A549 (cell line): ENCODE measurements around the gene PLA1A. TPM values are rescaled to one million over a fixed set of nuclear protein-coding genes. Genes with fewer than 3 reads are reported as not detected.
A peak's percentile ranks its signal among the peaks of the same experiment; 100 is the strongest.

Experiments used
- ATAC-seq, 2 experiments: fragments of 200-7000 bp in 1 of 2; fragments of >200 bp in 1 of 2; cut with Nextera tagmentation in 1 of 2; cut with Tn5 transposase in 1 of 2; 3 replicates each; pipeline versions ENCODE4 v1.8.0 to v1.9.1; 2018 to 2020; ENCODE audit warnings: mild to moderate bottlenecking in 1 of 2, moderate library complexity in 1 of 2
- CTCF ChIA-PET: fragments of 300-600 bp; sonication (Branson Sonifier 250); formaldehyde crosslinking; extraction: SDS; loops from one replicate; lab custom pipeline; 2021; ENCODE audit warnings: antibody characterized with exemption, inconsistent platforms; lab: Yijun Ruan, JAX
- POLR2A ChIA-PET: fragments of 350-600 bp; formaldehyde crosslinking; extraction: SDS; loops from one replicate; lab custom pipeline; 2021; ENCODE audit warnings: antibody characterized with exemption, inconsistent platforms; lab: Yijun Ruan, JAX
- DNase-seq, 2 experiments: peaks; one replicate each; pipeline versions ENCODE4 v3.0.0 to v3.0.0-alpha.2; 2011 to 2016; ENCODE audit warnings: low read depth in 1 of 2, low spot score in 1 of 2
- FAIRE-seq: peaks from 2 replicates; lab custom pipeline; 2011; peaks lifted over from hg19 to GRCh38; lab: Jason Lieb, UNC
- H3K27ac ChIP-seq, 2 experiments: fragments of >200 bp; sonication (Bioruptor Twin); formaldehyde crosslinking; 3 replicates each; pipeline ENCODE4 v1.5.1; 2016 to 2017
- H3K4me1 ChIP-seq: fragments of >200 bp; sonication (Bioruptor Twin); formaldehyde crosslinking; 3 replicates; pipeline ENCODE4 v1.6.1; 2016
- H3K4me2 ChIP-seq: fragments of >200 bp; sonication (Bioruptor Twin); formaldehyde crosslinking; 3 replicates; pipeline ENCODE4 v1.6.1; 2016
- H3K4me3 ChIP-seq: fragments of >200 bp; sonication (Bioruptor Twin); formaldehyde crosslinking; 3 replicates; pipeline ENCODE4 v1.5.1; 2016
- H3K9me3 ChIP-seq: fragments of >200 bp; sonication (Bioruptor Twin); formaldehyde crosslinking; 3 replicates; pipeline ENCODE4 v1.6.1; 2016
- ATOH8 ChIP-seq: fragments of 250-450 bp; sonication (Bioruptor Pico); IDR thresholded peaks from 2 replicates; pipeline ENCODE4 v1.5.0; 2020; ENCODE audit warnings: low read depth, mild to moderate bottlenecking, moderate library complexity
- CHD2 ChIP-seq: fragments of 150-350 bp; IDR thresholded peaks from 2 replicates; pipeline ENCODE4 v1.6.1; 2014; ENCODE audit warnings: low read length; ENCODE audit not compliant: partially characterized antibody
- CTCF ChIP-seq: fragments of >200 bp; sonication (Bioruptor Twin); formaldehyde crosslinking; IDR thresholded peaks from 3 replicates; pipeline ENCODE4 v1.5.1; 2016
- E2F6 ChIP-seq: IDR thresholded peaks from 2 replicates; pipeline ENCODE4 v1.6.1; 2012; ENCODE audit warnings: low read depth, borderline replicate concordance
- EHF ChIP-seq: fragments of 250-450 bp; sonication (Bioruptor Pico); IDR thresholded peaks from 2 replicates; pipeline ENCODE4 v1.5.0; 2020; ENCODE audit warnings: mild to moderate bottlenecking
- EHMT2 ChIP-seq: fragments of 200-600 bp; sonication (generic); IDR thresholded peaks from 2 replicates; pipeline ENCODE4 v1.6.1; 2016; ENCODE audit warnings: antibody characterized with exemption, low read depth, mild to moderate bottlenecking, moderate library complexity
- ELK1 ChIP-seq: fragments of 150-350 bp; IDR thresholded peaks from 2 replicates; pipeline ENCODE4 v1.6.1; 2014; ENCODE audit warnings: low read depth, mild to moderate bottlenecking, low read length
- EP300 ChIP-seq, 2 experiments: fragments of >200 bp; sonication (Bioruptor Twin); formaldehyde crosslinking; IDR thresholded peaks; 2 replicates in 1 of 2; 3 replicates in 1 of 2; pipeline ENCODE4 v1.6.1; 2016 to 2017
- FOSL2 ChIP-seq, 2 experiments: fragments of 450-650 bp in 1 of 2; fragments of >200 bp in 1 of 2; sonication (Bioruptor Twin) in 1 of 2; formaldehyde crosslinking; IDR thresholded peaks; 2 replicates each; pipeline versions ENCODE4 v1.5.0 to v1.6.1; 2016 to 2020; ENCODE audit warnings: mild to moderate bottlenecking in 1 of 2, moderate library complexity in 1 of 2
- GATA3 ChIP-seq: IDR thresholded peaks from 2 replicates; pipeline ENCODE4 v1.6.1; 2012; ENCODE audit warnings: borderline replicate concordance
- HDAC2 ChIP-seq: fragments of 200-600 bp; sonication (generic); IDR thresholded peaks from 2 replicates; pipeline ENCODE4 v1.6.1; 2016
- HES2 ChIP-seq: fragments of >200 bp; sonication (Bioruptor Twin); formaldehyde crosslinking; IDR thresholded peaks from 2 replicates; pipeline ENCODE4 v1.6.1; 2016
- HOXB13 ChIP-seq: fragments of 250-450 bp; sonication (Bioruptor Pico); IDR thresholded peaks from 2 replicates; pipeline ENCODE4 v1.5.0; 2020; ENCODE audit warnings: low read depth, mild to moderate bottlenecking, moderate library complexity
- KDM5A ChIP-seq: fragments of 200-600 bp; sonication (generic); IDR thresholded peaks from 2 replicates; pipeline ENCODE4 v1.6.1; 2016; ENCODE audit warnings: antibody characterized with exemption, mild to moderate bottlenecking
- MAX ChIP-seq: IDR thresholded peaks from 2 replicates; pipeline ENCODE4 v1.6.1; 2012
- MYC ChIP-seq: IDR thresholded peaks from 2 replicates; pipeline ENCODE4 v1.6.1; 2012; ENCODE audit warnings: mild to moderate bottlenecking, inconsistent platforms, low read length, improper control_type of control experiment, borderline replicate concordance
- NR3C1 ChIP-seq: fragments of >200 bp; sonication (Bioruptor Twin); formaldehyde crosslinking; IDR thresholded peaks from 3 replicates; pipeline ENCODE4 v1.6.1; 2017
- PBX3 ChIP-seq: IDR thresholded peaks from 2 replicates; pipeline ENCODE4 v1.6.1; 2012
- POLR2A ChIP-seq: IDR thresholded peaks from 2 replicates; pipeline ENCODE4 v1.6.1; 2012; ENCODE audit warnings: mild to moderate bottlenecking, low read length
- REST ChIP-seq: fragments of 200-600 bp; sonication (generic); IDR thresholded peaks from 2 replicates; pipeline ENCODE4 v1.6.1; 2016; ENCODE audit warnings: antibody characterized with exemption, mild to moderate bottlenecking, moderate library complexity
- RFX5 ChIP-seq: fragments of 450-650 bp; IDR thresholded peaks from 2 replicates; pipeline ENCODE4 v1.7.1; 2014; ENCODE audit warnings: antibody characterized with exemption, mild to moderate bottlenecking, moderate library complexity
- RNF2 ChIP-seq: fragments of 200-600 bp; sonication (generic); IDR thresholded peaks from 2 replicates; pipeline ENCODE4 v1.6.1; 2016; ENCODE audit warnings: low read depth, mild to moderate bottlenecking, antibody characterized with exemption, moderate library complexity, borderline replicate concordance
- SREBF2 ChIP-seq: fragments of 450-650 bp; IDR thresholded peaks from 2 replicates; pipeline ENCODE4 v1.6.1; 2014; ENCODE audit warnings: mild to moderate bottlenecking, moderate library complexity
- TFCP2L1 ChIP-seq: fragments of 250-450 bp; sonication (Bioruptor Pico); IDR thresholded peaks from 2 replicates; pipeline ENCODE4 v1.5.0; 2021; ENCODE audit warnings: mild to moderate bottlenecking
- TP53 ChIP-seq: fragments of 250-450 bp; sonication (Bioruptor Pico); IDR thresholded peaks from 2 replicates; pipeline ENCODE4 v1.5.0; 2021; ENCODE audit warnings: mild to moderate bottlenecking, moderate library complexity
- ZC3H11A ChIP-seq: fragments of 450-650 bp; IDR thresholded peaks from 2 replicates; pipeline ENCODE4 v1.6.1; 2014; ENCODE audit warnings: antibody characterized with exemption, mild to moderate bottlenecking
- ZSCAN20 ChIP-seq: fragments of 250-450 bp; sonication (Bioruptor Pico); IDR thresholded peaks from 2 replicates; pipeline ENCODE4 v1.8.0; 2022; ENCODE audit warnings: mild to moderate bottlenecking, moderate library complexity
- WGBS: methylation state at CpG from one replicate; pipeline ENCODE4 v1.1.6; 2017; ENCODE audit errors: missing lambda C conversion rate; 5-methylcytosine and 5-hydroxymethylcytosine counted together
- polyA minus RNA-seq: library from RNA; depleted of rRNA, polyadenylated mRNA; stranded (reverse); fragments of >200 nt; gene quantifications from 2 replicates; pipeline ENCODE4 v1.2.3, GENCODE V29; 2011; rRNA and poly(A)+ RNA removed
- polyA plus RNA-seq, 4 experiments: library from polyadenylated mRNA; depleted of rRNA in 3 of 4; stranded (reverse); fragments of >200 nt; fragmentation: RNase III in 1 of 4; extraction: RNeasy Plus Mini Kit Qiagen cat#74134 plus additional on column Dnase treatment in 1 of 4; gene quantifications; 2 replicates in 3 of 4; 3 replicates in 1 of 4; pipeline ENCODE4 v1.2.3, GENCODE V29; 2011 to 2017

Gene PLA1A
- polyA plus RNA-seq (2011; rRNA removed) (0.18 and 0.41 TPM in 2 replicates), polyA plus RNA-seq (2017; fragmentation: RNase III; extraction: RNeasy Plus Mini Kit Qiagen cat#74134 plus additional on column Dnase treatment) (0.12 to 0.17 TPM (median 0.12 TPM) in 3 replicates), polyA minus RNA-seq (0.39 and 1.4 TPM in 2 replicates)
- 0.03 and 0.12 TPM in 2 replicates for polyA plus RNA-seq (2012; cell fraction: cytosol; rRNA removed)
- polyA plus RNA-seq (2012; cell fraction: nucleus; rRNA removed): 0.10 TPM in 1 of 2 replicates, not detected in the other

GRCh38 chr3:119597548-119598288, at the start of gene PLA1A:
Gene PLA1A, plus strand, starts transcription at chr3:119597885. Its CDS starts 29 bp downstream, at chr3:119597914.
- FAIRE-seq: no peak
- H3K9me3 ChIP-seq: no peaks in the 10 kb centered on the region
- 55% methylated on average over 7 of the region's 7 CpGs for WGBS
- peak in 1 of 2 experiments; percentile 19 for DNase-seq
- peak within 1 kb of the TSS in 1 of 2 experiments; percentile 53; a peak in 2 of 6 replicates for H3K27ac ChIP-seq
- ChIA-PET POLR2A (no interaction called here), CTCF (no interaction called here)
- ATAC-seq: no peak
- H3K4me1 ChIP-seq: peaks cover 8% of the 10 kb centered on the region; the same call in 2 of the 3 replicates
- H3K4me3 ChIP-seq: no peak within 1 kb of the TSS
- peak within 1 kb of the TSS; percentile 30 for H3K4me2 ChIP-seq
- TF ChIP-seq EHF (no peak), ELK1 (no peak), POLR2A (no peak), ZSCAN20 (CRISPR knock-in tag) (no peak), TP53 (CRISPR knock-in tag) (no peak), HDAC2 (no peak), KDM5A (no peak), ATOH8 (no peak), EHMT2 (no peak), RFX5 (no peak), MAX (no peak), SREBF2 (no peak), PBX3 (no peak), MYC (no peak), GATA3 (no peak), ZC3H11A (no peak), CTCF (no peak), RNF2 (no peak), NR3C1 (no peak)

- no peak for ATAC-seq
- POLR2A ChIA-PET: no interaction called here
- no peak for DNase-seq
- CTCF ChIA-PET: no interaction called here
- Histone ChIP-seq H3K4me2 (no peak overlapping the region), H3K4me1 (no peaks in the 10 kb centered on the region), H3K9me3 (no peaks in the 10 kb centered on the region)
- no peak for TF ChIP-seq KDM5A
- no peak for TF ChIP-seq HES2
- TF ChIP-seq HOXB13 (CRISPR knock-in tag): no peak
- no peak for TF ChIP-seq EHF
- TF ChIP-seq REST: no peak
- no peak for TF ChIP-seq FOSL2 (IDR thresholded peaks at IDR 0.05)
- TF ChIP-seq FOSL2 (CRISPR knock-in tag; IDR thresholded peaks at IDR 0.05): no peak
- no peak for TF ChIP-seq CHD2
- TF ChIP-seq TFCP2L1 (CRISPR knock-in tag): no peak
- no peak for TF ChIP-seq E2F6
- no peak for TF ChIP-seq SREBF2
- no peak for TF ChIP-seq EP300 (IDR thresholded peaks at IDR 0.05)
- TF ChIP-seq, all 56 proteins: peak for 0
- no peak overlapping the region for H3K27ac ChIP-seq
- 30% methylated on average over 3 of the region's 3 CpGs for WGBS
- no peak overlapping the region for H3K4me3 ChIP-seq
- no peak for FAIRE-seq
Observed at GRCh38 chr3:119548341-119548740, 49.3 kb upstream of the PLA1A start.
